Measurements from ENCODE around the gene TMEM115. TPM values are rescaled to one million over a fixed set of nuclear protein-coding genes. Genes with fewer than 3 reads are reported as not detected.
A peak's percentile ranks its signal among the peaks of the same experiment; 100 is the strongest.

TMEM115 gene
- total RNA-seq, 8 experiments from 2014 or later, result 17.2 to 66.1 (median 27.7) TPM

GRCh38 chr3:50334339-50335075 lies 24.8 kb downstream of the TMEM115 start:
- no peak for ATAC-seq (replicated peaks in 6 of 8)
- Histone ChIP-seq H3K27ac (no peak overlapping the region), H3K4me1 (replicated peaks in 1 of 2) (peaks cover 18 to 20% of the 10 kb centered on the region in 2 donors), H3K4me3 (no peak overlapping the region)
- WGBS, 10 experiments, result 52 to 100% (median 83%) methylated on average over 1 to 4 of the region's 5 CpGs; no CpG with 5 or more reads in 1 of the 10 experiments
- in situ Hi-C loops (cut with MboI; ENCODE audit: low pct_unique_long_range_greater_than_20kb in 2 of 9, low sequenced_read_pairs in 9 of 9, unreplicated experiment in 9 of 9), result no loop called here

GRCh38 chr3:50333744-50334328 lies 25.5 kb downstream of the TMEM115 start:
- Histone ChIP-seq H3K4me3 (no peak overlapping the region), H3K27ac (no peak overlapping the region), H3K4me1 (replicated peaks in 1 of 2) (peaks cover 18 to 20% of the 10 kb centered on the region in 2 donors)
- in situ Hi-C loops (cut with MboI; ENCODE audit: low pct_unique_long_range_greater_than_20kb in 2 of 9, low sequenced_read_pairs in 9 of 9, unreplicated experiment in 9 of 9), result no loop called here
- ATAC-seq (replicated peaks in 6 of 8), result peak in 2 of 8 experiments; percentile 1 to 11
- 27 to 94% (median 60%) methylated on average over 1 to 9 of the region's 12 CpGs; no CpG with 5 or more reads in 3 of the 10 experiments for WGBS, 10 experiments

- no peak overlapping the region for H3K27ac ChIP-seq
- ATAC-seq (replicated peaks in 6 of 8), result no peak
- H3K4me3 ChIP-seq, result no peak overlapping the region
- 85 to 100% (median 100%) methylated on average over 1 to 8 of the region's 19 CpGs; no CpG with 5 or more reads in 4 of the 10 experiments for WGBS, 10 experiments
- in situ Hi-C loops (cut with MboI; ENCODE audit: low pct_unique_long_range_greater_than_20kb in 2 of 9, low sequenced_read_pairs in 9 of 9, unreplicated experiment in 9 of 9), result no loop called here
- H3K4me1 ChIP-seq (replicated peaks in 1 of 2), result peaks cover 15 to 21% of the 10 kb centered on the region in 2 donors
These were observed 27.9 kb downstream of the TMEM115 start for GRCh38 chr3:50331364-50331907.

- WGBS, 10 experiments, result 60 to 100% (median 96%) methylated on average over 1 to 4 of the region's 10 CpGs; no CpG with 5 or more reads in 4 of the 10 experiments
- ATAC-seq (replicated peaks in 6 of 8), result no peak
- Histone ChIP-seq H3K4me1 (replicated peaks in 1 of 2) (peaks cover 7 to 12% of the 10 kb centered on the region in 2 donors), H3K4me3 (no peak overlapping the region), H3K27ac (no peak overlapping the region)
- in situ Hi-C loops (cut with MboI; ENCODE audit: low pct_unique_long_range_greater_than_20kb in 2 of 9, low sequenced_read_pairs in 9 of 9, unreplicated experiment in 9 of 9), result no loop called here
These were observed 29.0 kb downstream of the TMEM115 start for GRCh38 chr3:50330330-50330729.

- WGBS, 10 experiments, result 0 to 44% (median 12%) methylated on average over 1 to 17 of the region's 55 CpGs; no CpG with 5 or more reads in 2 of the 10 experiments
- Histone ChIP-seq H3K27ac (peak within 1 kb of the TSS; percentile 72 to 87), H3K4me3 (peak within 1 kb of the TSS; percentile 87 to 97 (median 92)), H3K4me1 (replicated peaks in 1 of 2) (peaks cover 7 to 12% of the 10 kb centered on the region in 2 donors)
- in situ Hi-C loops (cut with MboI; ENCODE audit: low pct_unique_long_range_greater_than_20kb in 2 of 9, low sequenced_read_pairs in 9 of 9, unreplicated experiment in 9 of 9), result no loop called here
- ATAC-seq (replicated peaks in 6 of 8), result peak; percentile 86 to 94 (median 88)
These were observed 31.2 kb downstream of the TMEM115 start, which contains the start of gene TUSC2 for GRCh38 chr3:50327943-50328691. Gene TUSC2 (minus strand): TSS chr3:50328223. CDS start chr3:50328099, 124 bp downstream.

- no peak for ATAC-seq (replicated peaks in 6 of 8)
- Histone ChIP-seq H3K4me1 (replicated peaks in 1 of 2) (peaks cover 12 to 20% of the 10 kb centered on the region in 2 donors), H3K27ac (peak overlapping the region in 1 of 2 donors; percentile 72), H3K4me3 (peak overlapping the region; percentile 87 to 97 (median 92))
- in situ Hi-C loops (cut with MboI; ENCODE audit: low pct_unique_long_range_greater_than_20kb in 2 of 9, low sequenced_read_pairs in 9 of 9, unreplicated experiment in 9 of 9), result no loop called here
- WGBS, 10 experiments, result 0 to 83% (median 80%) methylated on average over 1 of the region's 4 CpGs; no CpG with 5 or more reads in 7 of the 10 experiments
These were observed 32.2 kb downstream of the TMEM115 start for GRCh38 chr3:50327129-50327528.

- in situ Hi-C loops (cut with MboI; ENCODE audit: low pct_unique_long_range_greater_than_20kb in 2 of 9, low sequenced_read_pairs in 9 of 9, unreplicated experiment in 9 of 9), result no loop called here
- Histone ChIP-seq H3K4me3 (no peak overlapping the region), H3K4me1 (replicated peaks in 1 of 2) (peaks cover 16 to 24% of the 10 kb centered on the region in 2 donors), H3K27ac (no peak overlapping the region)
- no peak for ATAC-seq (replicated peaks in 6 of 8)
- WGBS, 10 experiments, result 85 to 100% (median 90%) methylated on average over 3 to 5 of the region's 8 CpGs; no CpG with 5 or more reads in 7 of the 10 experiments
These were observed 33.2 kb downstream of the TMEM115 start for GRCh38 chr3:50326182-50326541.

GRCh38 chr3:50325497-50326181 lies 33.7 kb downstream of the TMEM115 start:
- no peak overlapping the region for H3K4me3 ChIP-seq
- no peak for ATAC-seq (replicated peaks in 6 of 8)
- in situ Hi-C loops (cut with MboI; ENCODE audit: low pct_unique_long_range_greater_than_20kb in 2 of 9, low sequenced_read_pairs in 9 of 9, unreplicated experiment in 9 of 9), result no loop called here
- peaks cover 16 to 24% of the 10 kb centered on the region in 2 donors for H3K4me1 ChIP-seq (replicated peaks in 1 of 2)
- no peak overlapping the region for H3K27ac ChIP-seq
- WGBS, 10 experiments, result 83 to 100% (median 88%) methylated on average over 1 to 5 of the region's 11 CpGs; no CpG with 5 or more reads in 6 of the 10 experiments

- no peak for ATAC-seq (replicated peaks in 6 of 8)
These were observed 34.2 kb downstream of the TMEM115 start for GRCh38 chr3:50325113-50325480.

GRCh38 chr3:50324351-50325112 lies 34.8 kb downstream of the TMEM115 start:
- Histone ChIP-seq H3K4me1 (replicated peaks in 1 of 2) (peaks cover 25 to 33% of the 10 kb centered on the region in 2 donors), H3K4me3 (no peak overlapping the region), H3K27ac (no peak overlapping the region)
- in situ Hi-C loops (cut with MboI; ENCODE audit: low pct_unique_long_range_greater_than_20kb in 2 of 9, low sequenced_read_pairs in 9 of 9, unreplicated experiment in 9 of 9), result no loop called here
- ATAC-seq (replicated peaks in 6 of 8), result peak in 4 of 8 experiments; percentile 2 to 29 (median 6)
- WGBS, 10 experiments, result 0 to 100% (median 10%) methylated on average over 1 to 2 of the region's 4 CpGs; no CpG with 5 or more reads in 4 of the 10 experiments

More at GRCh38 chr3:50325113-50325480, 34.2 kb downstream of the TMEM115 start:
- Histone ChIP-seq H3K4me3 (no peak overlapping the region), H3K27ac (no peak overlapping the region), H3K4me1 (replicated peaks in 1 of 2) (peaks cover 20 to 28% of the 10 kb centered on the region in 2 donors)
- no CpG with 5 or more reads among the region's 2 CpGs for WGBS, 10 experiments
- in situ Hi-C loops (cut with MboI; ENCODE audit: low pct_unique_long_range_greater_than_20kb in 2 of 9, low sequenced_read_pairs in 9 of 9, unreplicated experiment in 9 of 9), result no loop called here

GRCh38 chr3:50323614-50324199 lies 35.6 kb downstream of the TMEM115 start:
- ATAC-seq (replicated peaks in 6 of 8), result no peak
- in situ Hi-C loops (cut with MboI; ENCODE audit: low pct_unique_long_range_greater_than_20kb in 2 of 9, low sequenced_read_pairs in 9 of 9, unreplicated experiment in 9 of 9), result no loop called here
- Histone ChIP-seq H3K27ac (no peak overlapping the region), H3K4me3 (no peak overlapping the region), H3K4me1 (replicated peaks in 1 of 2) (peaks cover 29 to 36% of the 10 kb centered on the region in 2 donors)
- WGBS, 10 experiments, result 50 to 89% (median 67%) methylated on average over 1 to 4 of the region's 5 CpGs; no CpG with 5 or more reads in 6 of the 10 experiments

Data from motor neuron (in vitro differentiated cells).